ENCODE measurements around the gene CD3E. TPM values are rescaled to one million over a fixed set of nuclear protein-coding genes. Genes with fewer than 3 reads are reported as not detected.

CD3E gene
- total and polyA plus RNA-seq, 9 of the 15 experiments (the other 6 are each of a cell fraction or from before 2014, with no cell fraction given): 0.07 to 0.62 (median 0.19) TPM; not detected in 5

GRCh38 chr11:118359295-118359958 lies 54.9 kb downstream of the CD3E start, which contains the start of gene UBE4A (continued):
- 0 out of 2 replicates have a peak, but pooled peaks have one; percentile 40 for TF ChIP-seq STAT6 (CRISPR knock-in tag; IDR thresholded peaks at IDR 0.05)
- TF ChIP-seq CEBPB (tag; IDR thresholded peaks at IDR 0.05): peak; percentile 89
- no peak for TF ChIP-seq FOXJ3 (CRISPR knock-in tag; IDR thresholded peaks at IDR 0.05)
- TF ChIP-seq BDP1 (IDR thresholded peaks at IDR 0.05; ENCODE audit: insufficient read depth, insufficient read length): no peak
- TF ChIP-seq BCOR (IDR thresholded peaks at IDR 0.05): peak; percentile 75
- peak; percentile 33 for TF ChIP-seq ASH1L (IDR thresholded peaks at IDR 0.05; ENCODE audit: borderline replicate concordance, low read depth, partially characterized antibody)
- no peak for TF ChIP-seq SMARCA4 (IDR thresholded peaks at IDR 0.05)
- TF ChIP-seq IRF9 (tag; IDR thresholded peaks at IDR 0.05): peak; percentile 83
- TF ChIP-seq RFX5 (IDR thresholded peaks at IDR 0.05; ENCODE audit: low read depth, low read length): no peak
- TF ChIP-seq ZNF707 (CRISPR knock-in tag; conservative IDR thresholded peaks at IDR 0.05): no peak
- TF ChIP-seq MLX (CRISPR knock-in tag; conservative IDR thresholded peaks at IDR 0.05): no peak
- TF ChIP-seq SAFB (IDR thresholded peaks at IDR 0.05; ENCODE audit: borderline replicate concordance, low read depth, low read length): no peak
- no peak for TF ChIP-seq PREB (CRISPR knock-in tag; IDR thresholded peaks at IDR 0.05)
- no peak for TF ChIP-seq THRAP3 (IDR thresholded peaks at IDR 0.05; ENCODE audit: borderline replicate concordance)
- TF ChIP-seq MCM7 (IDR thresholded peaks at IDR 0.05): no peak
- TF ChIP-seq SREBF1 (IDR thresholded peaks at IDR 0.05; ENCODE audit: borderline replicate concordance, low read depth, low read length): 0 out of 2 replicates have a peak, but pooled peaks have one; percentile 27
- TF ChIP-seq FOXK1 (CRISPR knock-in tag; IDR thresholded peaks at IDR 0.05; ENCODE audit: borderline replicate concordance): 0 out of 2 replicates have a peak, but pooled peaks have one; percentile 14
- TF ChIP-seq SP2 (IDR thresholded peaks at IDR 0.05; ENCODE audit: extremely low read depth, low read depth, low read length, poor library complexity, severe bottlenecking): no peak

All from K562 (cell line).